Measurements from ENCODE around the gene KRTAP1-5. TPM values are rescaled to one million over a fixed set of nuclear protein-coding genes. Genes with fewer than 3 reads are reported as not detected.
"Not testable (repeated sequence)": the region's sequence is repeated elsewhere in the genome, so short reads cannot be mapped to it uniquely, and the experiment has no call there.

KRTAP1-5 gene
- total RNA-seq, 1 donor from 2014 or later: not detected

- Histone ChIP-seq H3K27me3 (ENCODE audit: low read depth) (no peaks in the 10 kb centered on the region), H3K4me1 (no peaks in the 10 kb centered on the region), H3K27ac (no peak overlapping the region), H3K4me3 (no peak overlapping the region), H3K9me3 (no peaks in the 10 kb centered on the region), H3K36me3 (no peaks in the 10 kb centered on the region)
- ATAC-seq (no peak), DNase-seq (no peak)
- TF ChIP-seq, protein P1, sequence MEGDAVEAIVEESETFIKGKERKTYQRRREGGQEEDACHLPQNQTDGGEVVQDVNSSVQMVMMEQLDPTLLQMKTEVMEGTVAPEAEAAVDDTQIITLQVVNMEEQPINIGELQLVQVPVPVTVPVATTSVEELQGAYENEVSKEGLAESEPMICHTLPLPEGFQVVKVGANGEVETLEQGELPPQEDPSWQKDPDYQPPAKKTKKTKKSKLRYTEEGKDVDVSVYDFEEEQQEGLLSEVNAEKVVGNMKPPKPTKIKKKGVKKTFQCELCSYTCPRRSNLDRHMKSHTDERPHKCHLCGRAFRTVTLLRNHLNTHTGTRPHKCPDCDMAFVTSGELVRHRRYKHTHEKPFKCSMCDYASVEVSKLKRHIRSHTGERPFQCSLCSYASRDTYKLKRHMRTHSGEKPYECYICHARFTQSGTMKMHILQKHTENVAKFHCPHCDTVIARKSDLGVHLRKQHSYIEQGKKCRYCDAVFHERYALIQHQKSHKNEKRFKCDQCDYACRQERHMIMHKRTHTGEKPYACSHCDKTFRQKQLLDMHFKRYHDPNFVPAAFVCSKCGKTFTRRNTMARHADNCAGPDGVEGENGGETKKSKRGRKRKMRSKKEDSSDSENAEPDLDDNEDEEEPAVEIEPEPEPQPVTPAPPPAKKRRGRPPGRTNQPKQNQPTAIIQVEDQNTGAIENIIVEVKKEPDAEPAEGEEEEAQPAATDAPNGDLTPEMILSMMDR (IDR thresholded peaks at IDR 0.05): no peak
- intact Hi-C loops (cut with DNase I): no loop called here
Measured at GRCh38 chr17:41004397-41004796, 22.6 kb downstream of the KRTAP1-5 start.

- DNase-seq (no peak), ATAC-seq (no peak)
- no peaks in the 10 kb centered on the region for H3K9me3 ChIP-seq
- TF ChIP-seq, protein P1 (IDR thresholded peaks at IDR 0.05): no peak
- H3K27me3 ChIP-seq (ENCODE audit: low read depth): no peaks in the 10 kb centered on the region
- intact Hi-C loops (cut with DNase I): no loop called here
- no peaks in the 10 kb centered on the region for H3K36me3 ChIP-seq
- no peaks in the 10 kb centered on the region for H3K4me1 ChIP-seq
- no peak overlapping the region for H3K27ac ChIP-seq
- H3K4me3 ChIP-seq: no peak overlapping the region
Measured at GRCh38 chr17:41003926-41004325, 23.1 kb downstream of the KRTAP1-5 start.

GRCh38 chr17:41002814-41003213 lies 24.2 kb downstream of the KRTAP1-5 start:
- intact Hi-C loops (cut with DNase I): no loop called here
- no peak overlapping the region for H3K4me3 ChIP-seq
- DNase-seq (no peak), ATAC-seq (peak in 1 of 2 donors; percentile 56)
- no peaks in the 10 kb centered on the region for H3K27me3 ChIP-seq (ENCODE audit: low read depth)
- H3K9me3 ChIP-seq: no peaks in the 10 kb centered on the region
- H3K36me3 ChIP-seq: no peaks in the 10 kb centered on the region
- TF ChIP-seq, protein P1 (IDR thresholded peaks at IDR 0.05): no peak
- H3K4me1 ChIP-seq: no peaks in the 10 kb centered on the region
- no peak overlapping the region for H3K27ac ChIP-seq

DNA sequence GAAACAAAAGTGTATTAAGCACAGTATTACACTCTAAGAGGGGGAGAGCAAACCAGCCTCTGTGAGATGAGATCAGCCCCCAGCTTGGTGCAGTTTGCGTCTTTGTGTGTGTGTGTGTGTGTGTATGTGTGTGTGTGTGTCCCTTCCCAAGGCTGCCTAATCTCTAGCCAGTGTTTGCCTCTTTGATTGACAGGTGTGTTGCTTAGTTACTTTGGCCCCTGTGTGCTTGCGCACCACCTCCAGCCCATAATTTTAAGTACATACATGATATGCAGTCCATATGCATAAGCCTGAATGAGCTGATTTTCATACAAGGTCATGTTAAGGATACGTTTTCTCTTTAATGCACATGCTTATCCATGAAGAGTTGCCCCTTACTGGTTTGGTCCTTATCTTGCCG lies 25.2 kb downstream of the KRTAP1-5 start:
- DNase-seq (no peak), ATAC-seq (no peak)
- Histone ChIP-seq H3K27me3 (ENCODE audit: low read depth) (no peaks in the 10 kb centered on the region), H3K4me1 (no peaks in the 10 kb centered on the region), H3K9me3 (no peaks in the 10 kb centered on the region), H3K36me3 (no peaks in the 10 kb centered on the region), H3K4me3 (no peak overlapping the region), H3K27ac (no peak overlapping the region)
- intact Hi-C loops (cut with DNase I): no loop called here
- TF ChIP-seq, protein P1 (IDR thresholded peaks at IDR 0.05): no peak

- H3K36me3 ChIP-seq; H3K27me3 ChIP-seq (ENCODE audit: low read depth); H3K9me3 ChIP-seq; H3K4me3 ChIP-seq; ATAC-seq; intact Hi-C loops (cut with DNase I); H3K4me1 ChIP-seq; H3K27ac ChIP-seq; DNase-seq: not testable (repeated sequence)
Measured at GRCh38 chr17:40999563-40999962, 27.4 kb downstream of the KRTAP1-5 start, which contains the start of gene KRTAP3-2. Gene KRTAP3-2, minus strand, starts transcription at chr17:40999906. Its CDS starts 53 bp downstream, at chr17:40999853.

DNA sequence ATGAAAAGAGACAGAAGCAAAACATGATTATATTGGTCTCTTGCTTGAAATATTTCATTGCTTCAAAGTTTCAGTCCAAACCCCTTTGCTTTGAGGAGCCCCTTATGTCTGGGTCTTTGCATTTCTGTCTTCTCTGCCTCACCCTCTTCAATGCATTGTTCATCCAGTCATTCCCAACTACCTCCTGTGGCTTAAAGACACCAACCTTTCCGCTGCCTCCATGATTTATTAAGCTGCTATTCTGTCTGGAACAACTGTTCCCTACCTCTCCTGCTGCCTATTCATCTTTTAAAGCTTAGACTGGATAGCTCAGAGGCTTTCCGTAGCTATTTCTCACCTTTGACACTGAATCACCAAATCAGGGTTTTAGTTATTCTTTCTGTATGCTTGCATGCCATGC lies 29.6 kb downstream of the KRTAP1-5 start:
- DNase-seq: no peak
- ATAC-seq: no peak
- intact Hi-C loops (cut with DNase I): no loop called here
- Histone ChIP-seq H3K9me3 (no peaks in the 10 kb centered on the region), H3K4me1 (no peaks in the 10 kb centered on the region), H3K27ac (no peak overlapping the region), H3K27me3 (ENCODE audit: low read depth) (no peaks in the 10 kb centered on the region), H3K4me3 (no peak overlapping the region), H3K36me3 (no peaks in the 10 kb centered on the region)
- TF ChIP-seq, protein P1 (IDR thresholded peaks at IDR 0.05): no peak

Measured in lower lobe of right lung (tissue), 2 donors.